ENCODE measurements around the gene AOPEP.

The AOPEP gene

DNA sequence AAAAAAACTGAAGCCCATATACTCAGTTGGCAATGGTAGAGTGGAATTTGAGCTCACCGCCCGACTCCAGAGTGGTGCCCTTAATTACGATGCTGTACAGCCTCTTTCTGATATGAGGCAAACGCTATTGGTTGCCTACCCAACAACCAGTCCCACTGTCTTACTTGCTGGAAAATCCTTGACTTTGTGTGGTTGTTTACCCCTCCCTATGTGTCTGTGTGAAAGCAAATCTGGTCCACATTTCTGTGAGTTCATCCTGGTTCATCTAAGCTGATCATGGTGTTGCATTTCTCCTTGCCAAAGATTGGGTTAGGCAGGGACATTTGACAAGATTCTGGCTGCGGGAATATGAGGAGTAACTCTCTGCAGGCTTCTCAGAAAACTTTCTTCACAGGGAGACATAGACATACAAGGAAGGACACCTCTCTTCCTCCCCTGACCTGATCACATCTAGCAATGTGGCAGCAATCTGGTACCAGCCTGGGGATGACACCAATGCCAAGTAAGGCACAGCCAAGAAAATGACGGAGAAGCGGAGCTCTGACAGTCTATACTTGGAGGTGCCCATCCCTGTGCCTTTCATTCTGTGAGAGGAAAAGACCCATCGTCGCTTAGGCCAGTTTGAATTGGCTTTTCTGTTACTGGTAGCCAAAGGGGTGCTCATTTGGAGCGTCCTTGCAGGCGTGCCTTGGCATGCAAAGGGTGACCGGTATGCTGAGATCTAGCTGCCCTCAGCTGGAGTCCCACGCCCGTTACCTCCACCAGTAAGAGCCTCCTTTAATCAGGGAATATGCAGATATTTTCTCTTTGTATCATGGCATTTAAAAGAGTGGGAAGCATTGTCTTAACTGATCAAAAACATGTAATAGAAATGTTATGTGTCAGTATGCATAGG, 124.3 kb downstream of the AOPEP start:
- no peak for DNase-seq (ENCODE audit: low spot score)

DNA sequence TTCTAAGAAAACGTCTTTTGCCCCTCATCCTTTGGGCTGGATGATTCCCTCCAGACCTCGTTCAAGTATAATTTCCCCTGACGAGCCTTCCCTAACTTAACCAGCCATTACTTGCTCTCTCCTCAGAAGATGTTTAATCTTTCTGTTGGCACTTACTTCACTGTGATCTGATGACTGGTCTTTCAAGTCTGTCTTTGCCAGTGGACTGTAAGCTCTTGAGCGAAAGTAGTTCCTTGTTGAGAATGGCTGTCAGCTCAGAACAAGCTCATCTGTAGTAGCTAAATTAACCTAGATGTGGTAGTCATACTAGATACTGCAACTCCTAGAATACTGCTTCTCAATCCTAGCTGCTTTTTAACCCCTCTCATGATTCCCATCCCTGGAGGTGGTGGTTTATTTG, 125.0 kb downstream of the AOPEP start:
- no peak for DNase-seq (ENCODE audit: low spot score)

DNA sequence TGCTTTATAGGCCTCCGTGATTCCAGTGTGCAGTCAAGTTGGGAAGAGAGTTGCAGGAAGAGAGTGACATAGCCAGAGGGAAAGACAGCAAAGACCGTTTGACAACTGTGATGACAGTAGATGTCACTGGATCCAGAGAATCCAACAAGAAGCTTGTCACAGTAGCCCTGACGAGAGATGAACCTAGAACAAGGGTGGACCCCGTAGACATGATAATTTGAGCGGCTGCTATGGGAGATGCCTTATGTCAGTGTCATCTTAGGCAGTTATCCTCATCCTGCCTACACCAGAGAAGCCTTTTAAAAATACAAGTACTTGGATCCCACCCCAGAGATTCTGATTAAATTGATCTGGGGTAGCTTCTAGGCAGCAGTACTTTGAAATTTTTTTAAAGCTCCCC, 125.4 kb downstream of the AOPEP start:
- DNase-seq (ENCODE audit: low spot score) = no peak

DNA sequence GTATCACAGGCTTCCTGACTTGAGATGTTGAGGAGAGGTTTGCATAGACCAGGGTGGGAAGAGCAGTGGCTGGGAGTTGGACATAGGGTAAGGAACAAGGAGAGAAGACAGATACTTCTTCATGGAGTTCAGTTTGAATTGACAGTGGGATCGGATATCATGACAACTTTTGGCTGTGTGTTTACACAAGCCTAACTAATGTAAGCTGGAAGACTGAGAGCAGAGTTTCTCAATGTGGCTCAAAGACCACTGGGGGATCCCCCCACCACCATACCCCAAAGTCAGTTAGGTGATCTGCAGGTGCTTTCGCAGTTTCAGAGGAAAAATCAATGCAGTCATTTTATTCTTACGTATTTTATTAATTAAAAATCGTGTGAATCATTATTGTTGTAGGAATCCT, 125.9 kb downstream of the AOPEP start:
- DNase-seq (ENCODE audit: low spot score) = no peak

DNA sequence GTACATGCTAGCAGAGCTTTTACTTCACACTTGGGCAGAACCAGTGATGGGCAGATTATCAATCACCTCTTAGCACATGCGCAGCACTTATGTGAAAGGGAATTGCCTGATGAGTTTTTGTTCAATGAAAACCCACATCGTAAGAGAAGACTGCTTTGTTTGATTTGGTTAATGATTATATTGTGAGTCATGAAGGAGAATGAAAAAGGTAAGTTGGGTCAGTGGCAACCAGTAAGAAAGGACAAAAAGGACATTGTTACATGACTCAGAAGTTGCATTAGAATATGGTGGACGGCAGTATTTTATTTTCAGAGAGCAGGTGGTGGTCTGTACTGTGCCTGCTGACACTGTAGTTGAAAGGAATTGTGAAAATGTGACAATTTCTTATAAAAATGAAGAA, 127.4 kb downstream of the AOPEP start:
- DNase-seq (ENCODE audit: low spot score) = no peak

DNA sequence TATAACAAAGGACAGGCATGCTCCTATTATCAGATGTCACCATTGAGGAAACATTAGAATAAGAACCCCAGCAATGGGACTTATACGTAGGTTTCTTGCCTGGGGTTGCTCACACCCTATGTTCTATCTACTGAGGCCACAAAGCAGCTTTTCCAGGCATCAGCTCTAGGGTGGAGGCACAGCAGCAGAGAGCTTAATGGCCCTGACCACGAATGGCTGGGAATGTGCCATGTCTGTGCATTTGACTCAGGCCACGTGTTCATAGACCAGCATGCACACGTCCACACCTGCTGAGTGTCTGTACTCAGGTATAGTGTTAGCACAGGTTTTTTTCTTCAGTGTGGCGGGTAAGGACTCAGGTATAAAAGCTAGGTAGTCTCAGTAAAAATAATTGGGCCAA, 129.4 kb downstream of the AOPEP start:
- no peak for DNase-seq (ENCODE audit: low spot score)

DNA sequence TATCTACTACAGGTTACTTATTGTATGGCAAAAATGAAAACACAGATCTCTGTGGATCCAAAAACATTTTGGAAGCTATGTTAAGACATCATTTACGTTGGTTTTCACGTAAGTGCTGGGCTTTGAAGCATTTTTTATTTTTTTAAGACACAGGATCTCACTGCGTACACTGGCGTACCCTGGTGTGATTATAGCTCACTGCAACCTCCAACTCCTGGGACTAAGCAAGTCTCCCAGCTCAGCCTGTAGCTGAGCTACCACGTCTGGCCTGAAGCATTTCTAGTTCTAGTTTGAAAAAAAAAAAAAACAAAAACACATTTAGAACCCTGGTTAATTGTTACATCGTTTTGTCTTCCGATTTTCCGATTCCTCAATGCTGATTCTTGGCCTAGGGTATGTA, 131.3 kb downstream of the AOPEP start:
- no peak for DNase-seq (ENCODE audit: low spot score)

DNA sequence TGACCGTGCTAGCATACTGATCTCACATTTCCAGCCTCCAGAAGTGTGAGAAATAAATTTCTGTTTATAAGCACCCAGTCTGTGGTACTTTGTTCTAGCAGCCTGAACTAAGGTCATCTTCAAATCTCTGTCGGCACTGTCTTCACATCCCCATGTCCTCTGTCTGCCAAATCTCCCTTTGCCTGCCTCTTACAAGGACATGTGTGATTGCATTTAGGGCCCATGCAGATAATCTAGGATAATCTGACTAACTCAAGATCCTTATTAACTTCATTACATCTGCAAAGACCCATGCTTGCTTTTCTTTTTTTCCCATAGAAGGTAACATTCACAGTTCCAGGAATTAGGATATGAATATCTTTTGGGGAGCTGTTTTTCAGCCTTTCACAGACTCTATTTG, 132.7 kb downstream of the AOPEP start:
- no peak for DNase-seq (ENCODE audit: low spot score)

DNA sequence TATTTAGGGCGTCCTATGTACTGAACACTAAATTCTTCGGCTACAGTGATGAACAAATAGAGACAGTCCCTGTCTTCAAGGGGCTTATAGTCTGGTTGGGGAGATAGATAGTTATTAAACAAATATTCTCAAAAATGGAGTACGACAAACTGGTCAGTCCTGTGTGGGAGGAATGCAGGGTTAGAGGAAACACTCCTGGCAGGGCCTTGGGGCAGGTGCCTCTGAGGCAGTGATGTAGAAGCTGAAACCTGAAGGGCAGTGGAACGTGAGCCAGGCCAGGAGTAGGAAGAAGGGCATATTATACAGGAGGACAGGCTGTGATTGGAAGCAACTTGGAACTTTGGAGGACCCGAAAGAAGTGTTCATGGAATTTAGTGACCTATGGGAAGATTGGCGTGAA, 133.4 kb downstream of the AOPEP start:
- no peak for DNase-seq (ENCODE audit: low spot score)

DNA sequence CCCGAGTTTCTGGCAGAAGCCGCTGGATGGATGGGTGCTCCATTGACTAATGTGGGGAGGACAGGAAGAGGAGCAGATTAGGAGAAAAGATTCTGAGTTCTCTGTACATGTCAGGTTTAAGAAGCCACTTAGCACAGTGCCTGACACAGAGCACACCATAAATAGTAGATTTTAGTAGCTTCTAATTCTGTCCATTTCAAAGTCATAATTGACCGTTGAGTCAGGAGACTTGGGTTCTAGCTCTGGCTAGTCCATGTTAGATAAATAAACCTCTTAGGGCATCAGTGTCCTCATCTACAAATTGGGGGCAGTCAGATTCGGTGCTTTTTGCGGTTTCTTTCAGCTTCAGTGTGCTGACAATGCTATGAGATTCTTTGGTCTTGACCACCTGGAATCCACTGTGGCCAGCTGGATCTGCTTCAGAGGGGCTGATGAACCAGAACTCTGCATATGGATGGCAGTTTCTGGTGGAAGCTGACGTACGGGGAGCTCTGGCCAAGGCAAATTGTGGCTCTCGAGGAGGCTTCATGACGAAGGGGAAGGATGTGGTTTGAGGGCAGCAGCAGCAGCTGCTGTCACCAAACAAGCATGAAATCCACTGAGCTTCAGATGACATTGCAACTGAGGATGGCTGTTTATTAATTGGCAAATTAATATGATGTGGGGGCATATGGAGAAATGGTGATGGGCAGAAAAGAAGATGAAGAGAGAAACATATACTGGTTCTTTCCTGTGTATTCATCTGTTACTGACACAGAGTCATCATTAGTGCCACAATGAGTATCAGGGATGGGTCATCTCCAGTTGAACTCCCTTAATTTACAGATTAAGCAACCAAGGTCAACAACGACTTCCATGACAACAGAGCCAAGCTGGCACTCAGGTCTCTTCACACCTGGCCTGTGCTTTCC, 134.4 kb downstream of the AOPEP start:
- peak; percentile 64 for DNase-seq (ENCODE audit: low spot score)

DNA sequence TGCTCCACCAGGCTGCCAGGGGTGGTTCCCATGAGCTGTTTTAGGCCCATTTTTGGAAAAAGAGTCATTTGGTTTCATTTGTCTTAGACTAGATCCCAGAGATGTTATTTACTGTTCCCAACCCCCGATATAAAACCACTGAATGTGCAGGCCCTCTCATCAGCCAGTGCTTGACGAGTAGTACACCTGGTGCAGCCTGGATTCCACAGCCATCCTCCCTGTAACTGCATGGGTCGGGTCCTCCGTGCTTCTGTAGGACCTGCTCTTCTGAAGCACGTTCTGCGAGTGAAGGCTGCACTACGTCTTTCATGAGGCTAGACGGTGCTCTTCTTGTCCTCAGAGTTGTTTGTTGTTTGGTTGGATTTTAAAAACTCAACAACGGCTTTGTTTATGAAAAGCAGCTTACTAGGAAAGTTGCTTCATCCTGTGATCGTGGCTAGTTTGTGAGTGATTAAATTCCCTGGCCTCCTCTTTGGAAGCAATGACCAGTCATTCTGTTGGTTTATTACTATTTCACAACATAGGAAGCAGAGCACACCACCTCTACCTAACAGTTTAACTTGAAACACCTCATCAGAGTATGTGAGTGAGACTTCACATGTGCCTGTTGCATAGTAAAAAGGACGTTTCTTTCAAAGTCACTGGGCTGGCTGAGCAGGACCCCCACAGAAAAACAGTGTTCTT, 135.2 kb downstream of the AOPEP start:
- no peak for DNase-seq (ENCODE audit: low spot score)

DNA sequence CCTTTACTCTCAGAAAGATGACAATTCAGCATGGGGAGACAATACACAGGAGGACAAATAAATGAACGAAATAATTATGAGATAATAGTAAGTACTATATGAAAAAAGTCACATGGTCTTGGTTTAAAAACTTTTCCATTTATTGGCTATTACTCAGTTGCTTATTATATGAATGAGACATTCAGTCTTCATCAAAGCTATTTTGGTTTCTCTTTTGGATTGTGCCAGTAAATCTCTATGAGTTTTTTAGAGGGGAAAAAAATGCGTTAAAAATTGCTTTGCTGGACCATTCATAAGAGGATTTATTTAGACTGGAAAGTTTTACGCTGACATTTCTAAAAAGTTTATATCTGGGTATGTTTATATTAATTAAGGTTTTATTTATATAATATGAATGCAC, 137.7 kb downstream of the AOPEP start:
- DNase-seq (ENCODE audit: low spot score) = no peak

DNA sequence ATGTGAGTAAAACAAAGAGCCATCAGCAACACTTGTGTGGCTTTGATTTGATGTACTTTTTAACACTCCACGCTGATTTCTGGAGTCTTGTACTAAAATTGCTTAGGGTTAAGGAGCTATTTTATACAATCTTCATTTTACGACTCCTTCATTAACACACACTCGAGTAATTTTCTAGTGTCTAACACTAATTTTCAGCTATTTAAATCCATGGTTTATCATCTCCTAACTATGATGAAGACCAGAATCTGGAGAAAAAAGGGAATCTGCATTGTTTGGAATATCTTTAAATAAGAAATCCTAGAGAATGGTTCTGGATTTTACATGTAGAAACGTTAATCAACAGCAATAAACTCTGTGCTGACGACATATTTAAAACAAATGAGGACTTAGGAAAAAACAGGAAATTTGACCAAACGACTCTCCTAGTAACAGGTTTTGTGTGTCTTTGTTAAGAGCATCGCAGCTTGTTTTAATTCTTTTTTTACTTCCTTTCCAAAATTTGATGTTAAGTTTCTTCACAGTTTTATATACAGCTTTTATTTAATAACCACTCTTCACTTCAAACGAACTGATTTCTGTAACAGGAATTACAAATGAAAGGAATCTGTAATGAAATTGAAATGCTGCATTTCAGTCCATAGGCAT, 138.5 kb downstream of the AOPEP start:
- no peak for DNase-seq (ENCODE audit: low spot score)

DNA sequence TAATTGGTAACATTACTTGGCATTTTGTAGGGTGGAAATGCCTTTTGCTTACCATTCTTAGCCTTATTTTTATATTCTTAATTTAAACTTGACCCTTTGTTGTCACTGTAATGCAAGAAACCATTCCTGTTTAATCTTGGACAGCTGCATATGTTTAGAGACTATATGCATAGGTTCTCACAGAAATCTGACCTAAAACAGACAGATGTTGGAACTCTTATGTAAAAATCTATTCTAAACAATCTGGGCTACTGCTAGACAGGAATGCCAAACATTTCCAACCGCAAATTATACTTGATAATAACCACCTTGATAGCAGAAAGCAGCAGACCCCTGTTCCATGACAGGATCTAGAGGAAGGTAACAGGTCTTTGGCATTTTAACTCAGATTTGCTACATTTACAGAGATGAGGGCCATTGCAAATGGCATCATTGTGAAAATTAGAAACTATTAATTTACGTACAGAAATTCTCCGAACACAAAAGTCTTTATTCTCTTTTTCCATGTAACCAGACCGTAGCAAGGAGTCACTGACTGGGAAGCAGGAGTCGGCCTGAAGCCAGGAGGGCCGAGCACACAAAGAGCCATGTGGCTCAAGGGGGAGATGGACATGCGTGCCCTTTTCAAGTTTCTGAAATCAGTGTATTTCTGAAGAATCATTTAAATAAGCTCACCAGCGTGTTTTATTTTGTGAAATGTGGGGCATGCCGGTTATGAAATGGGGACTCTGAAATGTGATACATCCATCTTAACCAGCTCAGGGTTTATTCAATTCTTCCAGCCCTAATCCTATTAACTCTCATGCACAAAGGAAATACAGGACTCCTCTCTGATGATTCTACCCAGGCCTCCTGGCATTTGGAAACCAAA, 139.3 kb downstream of the AOPEP start:
- no peak for DNase-seq (ENCODE audit: low spot score)

DNA sequence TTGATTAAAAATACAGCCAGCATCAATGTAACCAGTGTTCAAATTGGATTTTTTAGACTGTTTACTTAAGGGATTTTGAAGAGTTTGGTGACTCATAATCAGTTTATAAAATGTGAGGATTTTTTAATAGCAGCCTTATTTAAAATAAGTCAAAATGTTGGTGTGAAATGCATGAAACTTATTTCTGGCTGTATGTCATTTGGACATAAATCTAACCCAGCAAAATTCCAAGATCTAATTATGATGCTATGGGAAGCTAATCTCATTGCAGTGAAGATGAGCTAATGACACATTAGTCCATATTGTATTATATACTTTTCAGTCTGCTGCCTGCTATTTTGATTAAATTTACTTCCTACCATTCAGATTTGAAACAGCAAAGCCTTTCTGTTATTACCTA, 140.3 kb downstream of the AOPEP start:
- no peak for DNase-seq (ENCODE audit: low spot score)

DNA sequence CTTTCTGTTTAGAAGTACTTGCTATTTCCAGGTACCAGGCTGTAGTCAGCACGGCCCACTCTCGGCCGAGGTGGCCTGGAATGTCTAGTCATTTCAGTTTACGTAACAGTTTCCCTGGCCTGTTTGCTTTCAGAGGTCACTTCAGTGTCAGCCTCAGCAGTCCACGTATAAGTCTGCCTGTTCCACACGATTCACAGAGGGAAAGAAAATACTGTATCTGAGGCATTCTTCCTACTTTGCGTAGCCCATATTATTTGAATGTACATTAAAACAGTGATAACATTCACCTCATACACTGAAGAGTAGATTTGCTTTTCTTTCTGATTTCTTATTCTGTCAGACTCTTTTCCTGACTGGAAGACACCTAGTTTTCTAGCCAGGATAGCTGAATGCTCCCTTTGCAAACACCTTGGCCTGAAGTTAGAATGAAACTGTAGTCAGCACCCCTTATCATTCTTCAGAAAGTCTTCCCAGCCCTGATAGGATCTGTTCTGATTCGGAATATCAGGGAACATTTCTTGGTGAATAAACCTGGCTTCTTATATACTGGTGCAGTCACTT, 140.9 kb downstream of the AOPEP start:
- no peak for DNase-seq (ENCODE audit: low spot score)

DNA sequence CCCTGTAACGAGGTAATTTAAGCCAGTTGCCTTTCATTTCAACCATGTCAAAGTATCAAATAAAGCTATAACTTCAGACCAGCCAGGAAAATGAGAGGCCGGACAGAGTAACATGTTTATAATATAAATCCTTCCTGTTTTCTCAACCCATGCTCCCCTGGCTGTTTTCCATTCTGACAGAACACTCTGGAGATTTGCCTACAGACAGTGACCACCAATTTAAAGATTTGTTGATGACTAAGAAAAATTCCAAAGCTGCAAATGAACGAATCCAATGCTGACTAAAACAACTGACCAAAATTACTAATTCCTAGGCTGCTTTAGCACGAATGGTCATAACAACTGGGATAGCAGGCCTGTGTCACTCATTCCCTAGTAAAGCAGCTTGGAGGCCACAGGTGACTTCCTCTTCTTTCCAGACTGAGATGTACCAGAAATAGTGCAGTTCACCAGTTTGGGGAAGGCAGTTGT, 141.4 kb downstream of the AOPEP start:
- no peak for DNase-seq (ENCODE audit: low spot score)

DNA sequence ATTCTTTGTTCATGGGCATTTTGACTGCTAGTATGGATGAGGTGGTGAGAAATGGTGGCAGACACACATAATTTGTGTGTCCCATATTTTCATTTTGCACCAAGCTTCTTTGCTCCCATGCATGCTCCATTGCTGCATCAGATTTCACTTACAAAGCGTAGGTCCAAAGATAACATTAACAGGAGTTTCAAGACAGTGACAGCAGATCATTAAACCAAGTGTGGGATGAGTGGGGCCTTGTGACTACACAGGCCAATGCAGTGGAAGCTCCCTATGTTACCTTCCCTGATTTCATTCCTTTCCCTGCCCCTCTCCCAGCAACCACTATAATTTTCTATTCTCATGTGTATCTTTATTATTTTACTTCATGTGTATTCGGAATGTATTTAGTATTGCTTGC, 142.0 kb downstream of the AOPEP start:
- DNase-seq (ENCODE audit: low spot score) = no peak

DNA sequence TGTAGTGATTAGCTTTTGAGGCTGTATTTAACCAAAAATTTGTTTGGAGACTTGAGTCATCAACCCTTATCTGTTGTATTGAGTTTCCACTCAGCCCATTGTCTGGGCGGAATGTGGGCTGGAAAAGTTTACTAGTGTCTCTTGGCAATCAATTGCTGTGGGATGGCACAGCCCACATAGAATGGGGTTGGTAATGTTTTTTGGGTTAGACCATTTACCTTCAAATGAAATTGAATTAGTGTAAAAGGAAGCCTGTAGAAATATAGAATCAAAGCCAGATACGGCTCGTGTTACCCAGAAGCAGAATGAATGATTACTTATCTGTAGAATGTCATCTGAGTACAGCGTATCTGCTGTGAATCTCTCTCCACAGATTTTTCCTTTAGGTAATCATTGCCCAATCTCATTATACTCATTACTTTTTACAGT, 142.9 kb downstream of the AOPEP start:
- no peak for DNase-seq (ENCODE audit: low spot score)

DNA sequence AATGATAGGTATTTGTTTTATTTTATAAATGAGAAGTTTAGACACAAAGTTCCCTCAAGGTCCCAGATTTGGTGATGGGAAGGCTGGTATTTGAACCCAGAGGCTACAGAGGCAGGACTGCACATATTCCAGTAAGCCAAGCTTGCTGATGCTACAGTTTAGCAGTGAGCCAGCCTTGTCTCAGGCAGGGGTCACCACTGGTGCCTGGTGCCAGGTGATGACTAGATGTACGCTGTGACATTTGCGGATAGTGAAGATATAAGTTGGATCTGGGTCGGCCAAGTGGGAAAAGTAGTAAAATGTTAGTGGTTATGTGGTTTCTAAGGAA, 143.9 kb downstream of the AOPEP start:
- DNase-seq (ENCODE audit: low spot score) = no peak
